Hepatocyte (in vitro differentiated cells): Measurements from ENCODE around the gene PHACTR1.

Experiments used
- EZH2 ChIP-seq: fragments of 200-600 bp; sonication (generic); IDR thresholded peaks from 2 replicates; pipeline ENCODE4 v1.6.1; 2016; ENCODE audit warnings: antibody characterized with exemption, mild to moderate bottlenecking, borderline replicate concordance
- TF ChIP-seq, protein P1 (sequence below): fragments of 200-600 bp; sonication (generic); IDR thresholded peaks from 2 replicates; pipeline ENCODE4 v1.5.1; 2016; ENCODE audit warnings: antibody characterized with exemption, mild to moderate bottlenecking; ENCODE audit not compliant: poor library complexity

- TF ChIP-seq, protein P1, sequence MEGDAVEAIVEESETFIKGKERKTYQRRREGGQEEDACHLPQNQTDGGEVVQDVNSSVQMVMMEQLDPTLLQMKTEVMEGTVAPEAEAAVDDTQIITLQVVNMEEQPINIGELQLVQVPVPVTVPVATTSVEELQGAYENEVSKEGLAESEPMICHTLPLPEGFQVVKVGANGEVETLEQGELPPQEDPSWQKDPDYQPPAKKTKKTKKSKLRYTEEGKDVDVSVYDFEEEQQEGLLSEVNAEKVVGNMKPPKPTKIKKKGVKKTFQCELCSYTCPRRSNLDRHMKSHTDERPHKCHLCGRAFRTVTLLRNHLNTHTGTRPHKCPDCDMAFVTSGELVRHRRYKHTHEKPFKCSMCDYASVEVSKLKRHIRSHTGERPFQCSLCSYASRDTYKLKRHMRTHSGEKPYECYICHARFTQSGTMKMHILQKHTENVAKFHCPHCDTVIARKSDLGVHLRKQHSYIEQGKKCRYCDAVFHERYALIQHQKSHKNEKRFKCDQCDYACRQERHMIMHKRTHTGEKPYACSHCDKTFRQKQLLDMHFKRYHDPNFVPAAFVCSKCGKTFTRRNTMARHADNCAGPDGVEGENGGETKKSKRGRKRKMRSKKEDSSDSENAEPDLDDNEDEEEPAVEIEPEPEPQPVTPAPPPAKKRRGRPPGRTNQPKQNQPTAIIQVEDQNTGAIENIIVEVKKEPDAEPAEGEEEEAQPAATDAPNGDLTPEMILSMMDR = no peak
- no peak for TF ChIP-seq EZH2
These were observed 333.2 kb downstream of the PHACTR1 start for GRCh38 chr6:13049666-13050254.
